Stomach (tissue), 4 donors: Measurements from ENCODE around the gene CD200.

Experiments
- CTCF ChIP-seq, 7 experiments: fragments of 450-650 bp in 4 of 7; fragments of 200-600 bp in 3 of 7; sonication (generic) in 3 of 7; IDR thresholded peaks; one replicate each; pipeline ENCODE4 v1.5.1; 2016 to 2019; ENCODE audit warnings: antibody characterized with exemption in 7 of 7, control low read depth in 2 of 7, mild to moderate bottlenecking in 1 of 7
- EP300 ChIP-seq: sonication (generic); formaldehyde crosslinking; IDR thresholded peaks from one replicate; pipeline ENCODE4 v1.6.1; 2017; ENCODE audit warnings: antibody characterized with exemption
- POLR2A ChIP-seq, 4 donors: fragments of 450-650 bp; IDR thresholded peaks; one replicate each; pipeline ENCODE4 v1.6.1; 2016; ENCODE audit warnings: antibody characterized with exemption in 4 of 4, control low read depth in 2 of 4, mild to moderate bottlenecking in 1 of 4, moderate library complexity in 1 of 4

DNA sequence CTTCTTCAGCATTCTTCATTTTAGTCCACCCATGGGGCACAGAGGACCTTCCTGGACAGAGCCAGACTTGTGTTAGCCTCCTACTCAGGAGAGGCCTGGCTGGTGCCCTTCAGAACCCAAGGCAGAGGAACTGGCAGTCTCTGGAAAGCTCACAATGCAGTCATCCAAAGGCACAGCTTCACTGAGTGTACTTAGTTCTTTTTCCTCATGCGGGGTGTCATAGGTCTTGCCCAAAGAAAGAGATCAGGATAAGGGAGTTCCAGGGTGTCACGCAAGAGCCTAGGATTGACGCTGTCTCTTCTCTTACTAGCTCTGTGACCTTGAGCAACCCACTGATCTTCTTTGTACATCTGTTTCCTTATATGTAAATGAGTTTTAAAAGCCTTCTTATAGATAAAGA lies 58.7 kb downstream of the CD200 start:
- TF ChIP-seq POLR2A (IDR thresholded peaks at IDR 0.05), result no peak
- no peak for TF ChIP-seq CTCF (IDR thresholded peaks at IDR 0.05)
- no peak for TF ChIP-seq EP300
